ENCODE data around the gene SGMS2. TPM values are rescaled to one million over a fixed set of nuclear protein-coding genes. Genes with fewer than 3 reads are reported as not detected.

SGMS2 gene
- polyA plus RNA-seq (2012; ENCODE audit: missing spikeins) = not detected

- DNase-seq (ENCODE audit: insufficient read length) = peak; percentile 13
- no peak for FAIRE-seq
Measured at GRCh38 chr4:107824350-107825071, at the start of gene SGMS2. Gene SGMS2, plus strand, starts transcription at chr4:107824932. Its CDS starts 70,622 bp downstream, at chr4:107895554.

GRCh38 chr4:107777890-107778289 lies 46.8 kb upstream of the SGMS2 start:
- TF ChIP-seq TAF1 (IDR thresholded peaks at IDR 0.05; ENCODE audit: borderline replicate concordance, low read depth, low read length) (no peak), POLR2AphosphoS5 (IDR thresholded peaks at IDR 0.05; ENCODE audit: low read depth, low read length) (no peak), POLR2A (IDR thresholded peaks at IDR 0.05; ENCODE audit: low read depth, low read length) (no peak)
- no peak for FAIRE-seq

More at GRCh38 chr4:107824350-107825071, at the start of gene SGMS2:
- TF ChIP-seq TAF1 (IDR thresholded peaks at IDR 0.05; ENCODE audit: borderline replicate concordance, low read depth, low read length) (no peak), POLR2A (IDR thresholded peaks at IDR 0.05; ENCODE audit: low read depth, low read length) (no peak), POLR2AphosphoS5 (IDR thresholded peaks at IDR 0.05; ENCODE audit: low read depth, low read length) (no peak)

GRCh38 chr4:107778784-107779530 lies 45.8 kb upstream of the SGMS2 start:
- DNase-seq (ENCODE audit: insufficient read length) = no peak
- no peak for FAIRE-seq
- TF ChIP-seq POLR2AphosphoS5 (IDR thresholded peaks at IDR 0.05; ENCODE audit: low read depth, low read length) (no peak), TAF1 (IDR thresholded peaks at IDR 0.05; ENCODE audit: borderline replicate concordance, low read depth, low read length) (no peak), POLR2A (IDR thresholded peaks at IDR 0.05; ENCODE audit: low read depth, low read length) (no peak)

More at GRCh38 chr4:107777890-107778289, 46.8 kb upstream of the SGMS2 start:
- DNase-seq (ENCODE audit: insufficient read length) = no peak

- no peak for FAIRE-seq
- no peak for DNase-seq (ENCODE audit: insufficient read length)
- no peak for TF ChIP-seq POLR2A (IDR thresholded peaks at IDR 0.05; ENCODE audit: low read depth, low read length)
Measured at GRCh38 chr4:107780665-107781064, 44.1 kb upstream of the SGMS2 start.

- DNase-seq (ENCODE audit: insufficient read length) (no peak), FAIRE-seq (no peak)
- no peak for TF ChIP-seq TAF1 (IDR thresholded peaks at IDR 0.05; ENCODE audit: borderline replicate concordance, low read depth, low read length)
- TF ChIP-seq POLR2A (IDR thresholded peaks at IDR 0.05; ENCODE audit: low read depth, low read length) = no peak
- TF ChIP-seq POLR2AphosphoS5 (IDR thresholded peaks at IDR 0.05; ENCODE audit: low read depth, low read length) = no peak
Measured at GRCh38 chr4:107791902-107792301, 32.8 kb upstream of the SGMS2 start.

- DNase-seq (ENCODE audit: insufficient read length) (no peak), FAIRE-seq (no peak)
- no peak for TF ChIP-seq POLR2A (IDR thresholded peaks at IDR 0.05; ENCODE audit: low read depth, low read length)
- no peak for TF ChIP-seq POLR2AphosphoS5 (IDR thresholded peaks at IDR 0.05; ENCODE audit: low read depth, low read length)
- TF ChIP-seq TAF1 (IDR thresholded peaks at IDR 0.05; ENCODE audit: borderline replicate concordance, low read depth, low read length) = no peak
Measured at GRCh38 chr4:107792711-107793110, 32.0 kb upstream of the SGMS2 start.

- TF ChIP-seq POLR2A (IDR thresholded peaks at IDR 0.05; ENCODE audit: low read depth, low read length) (no peak), TAF1 (IDR thresholded peaks at IDR 0.05; ENCODE audit: borderline replicate concordance, low read depth, low read length) (no peak), POLR2AphosphoS5 (IDR thresholded peaks at IDR 0.05; ENCODE audit: low read depth, low read length) (no peak)
- DNase-seq (ENCODE audit: insufficient read length) (no peak), FAIRE-seq (no peak)
Measured at GRCh38 chr4:107793996-107794395, 30.7 kb upstream of the SGMS2 start.

- DNase-seq (ENCODE audit: insufficient read length) (no peak), FAIRE-seq (no peak)
- TF ChIP-seq POLR2A (IDR thresholded peaks at IDR 0.05; ENCODE audit: low read depth, low read length) (no peak), POLR2AphosphoS5 (IDR thresholded peaks at IDR 0.05; ENCODE audit: low read depth, low read length) (no peak)
Measured at GRCh38 chr4:107799669-107800450, 24.9 kb upstream of the SGMS2 start.

GRCh38 chr4:107800706-107801105 lies 24.0 kb upstream of the SGMS2 start:
- no peak for TF ChIP-seq POLR2A (IDR thresholded peaks at IDR 0.05; ENCODE audit: low read depth, low read length)
- TF ChIP-seq POLR2AphosphoS5 (IDR thresholded peaks at IDR 0.05; ENCODE audit: low read depth, low read length) = no peak
- TF ChIP-seq TAF1 (IDR thresholded peaks at IDR 0.05; ENCODE audit: borderline replicate concordance, low read depth, low read length) = no peak
- no peak for DNase-seq (ENCODE audit: insufficient read length)
- FAIRE-seq = no peak

GRCh38 chr4:107801766-107802211 lies 22.9 kb upstream of the SGMS2 start:
- no peak for FAIRE-seq
- DNase-seq (ENCODE audit: insufficient read length) = no peak
- no peak for TF ChIP-seq TAF1 (IDR thresholded peaks at IDR 0.05; ENCODE audit: borderline replicate concordance, low read depth, low read length)
- TF ChIP-seq POLR2AphosphoS5 (IDR thresholded peaks at IDR 0.05; ENCODE audit: low read depth, low read length) = no peak
- TF ChIP-seq POLR2A (IDR thresholded peaks at IDR 0.05; ENCODE audit: low read depth, low read length) = no peak

GRCh38 chr4:107804956-107805355 lies 19.8 kb upstream of the SGMS2 start:
- no peak for TF ChIP-seq POLR2A (IDR thresholded peaks at IDR 0.05; ENCODE audit: low read depth, low read length)
- no peak for TF ChIP-seq POLR2AphosphoS5 (IDR thresholded peaks at IDR 0.05; ENCODE audit: low read depth, low read length)
- TF ChIP-seq TAF1 (IDR thresholded peaks at IDR 0.05; ENCODE audit: borderline replicate concordance, low read depth, low read length) = no peak
- DNase-seq (ENCODE audit: insufficient read length) (no peak), FAIRE-seq (no peak)

Measured in GM12892 (cell line).